HepG2 (cell line): ENCODE data around the gene RIMKLB. TPM values are rescaled to one million over a fixed set of nuclear protein-coding genes. Genes with fewer than 3 reads are reported as not detected.

ENCODE experiments used
- ATAC-seq: fragments of 200-7000 bp; cut with Tn5 transposase; 3 replicates; pipeline ENCODE4 v1.9.1; 2020; ENCODE audit warnings: mild to moderate bottlenecking, moderate library complexity
- BruUV-seq: library from RNA; stranded (reverse); fragments of 400-500 nt; replicated peaks from 2 replicates; lab custom pipeline; 2021; lab: Mats Ljungman, UMichigan
- CTCF ChIA-PET: fragments of 300-600 bp; formaldehyde crosslinking; extraction: SDS; loops from one replicate; lab custom pipeline; 2021; ENCODE audit warnings: low total read pairs, inconsistent platforms, low intra/inter-chr PET ratio; lab: Yijun Ruan, JAX
- POLR2A ChIA-PET: fragments of 350-600 bp; sonication (Branson Sonifier 250); formaldehyde crosslinking; loops from one replicate; lab custom pipeline; 2020; ENCODE audit warnings: antibody characterized with exemption, inconsistent platforms; lab: Yijun Ruan, JAX
- DNase-seq: peaks from one replicate; pipeline ENCODE4 v3.0.0-alpha.2; 2015; ENCODE audit warnings: low spot score
- FAIRE-seq: peaks from 3 replicates; lab custom pipeline; 2011; peaks lifted over from hg19 to GRCh38; lab: Jason Lieb, UNC
- H2AFZ ChIP-seq: one replicate; pipeline ENCODE4 v1.6.1; 2011; ENCODE audit warnings: low read length, inconsistent platforms
- H3K27ac ChIP-seq: fragments of 300-600 bp; 3 replicates; pipeline ENCODE4 v1.8.0; 2011; ENCODE audit warnings: mixed run types, mild to moderate bottlenecking, mixed read lengths, low read length, inconsistent platforms; ENCODE audit not compliant: insufficient read depth; ENCODE audit errors: extremely low read length
- H3K27me3 ChIP-seq, 2 experiments: fragments of 200-600 bp in 1 of 2; 2 replicates in 1 of 2; 3 replicates in 1 of 2; pipeline versions ENCODE4 v1.6.0 to v1.8.0; 2011; ENCODE audit warnings: low read length in 2 of 2, mild to moderate bottlenecking in 2 of 2, moderate library complexity in 2 of 2, inconsistent platforms in 1 of 2; ENCODE audit not compliant: insufficient read depth in 2 of 2, control insufficient read depth in 1 of 2
- H3K36me3 ChIP-seq, 2 experiments: fragments of 200-600 bp in 1 of 2; replicated peaks in 1 of 2; 2 replicates in 1 of 2; 3 replicates in 1 of 2; pipeline versions ENCODE4 v1.5.1 to v1.8.0; 2011; ENCODE audit warnings: low read length in 2 of 2, inconsistent platforms in 1 of 2; ENCODE audit not compliant: insufficient read depth in 2 of 2, control insufficient read depth in 1 of 2
- H3K4me1 ChIP-seq: 2 replicates; pipeline ENCODE4 v1.5.1; 2012; ENCODE audit warnings: low read length, inconsistent platforms; ENCODE audit not compliant: insufficient read depth
- H3K4me2 ChIP-seq: 2 replicates; pipeline ENCODE4 v1.6.0; 2011; ENCODE audit warnings: low read depth, low read length, inconsistent platforms
- H3K4me3 ChIP-seq, 3 experiments: fragments of 200-600 bp in 1 of 3; sonication (generic), shearing (Covaris generic) in 1 of 3; replicated peaks in 1 of 3; 2 replicates each; pipeline ENCODE4 v1.5.1; 2011 to 2016; ENCODE audit warnings: low read length in 3 of 3, inconsistent platforms in 2 of 3, low read depth in 2 of 3, mild to moderate bottlenecking in 2 of 3, control low read depth in 1 of 3, mixed read lengths in 1 of 3; ENCODE audit not compliant: insufficient read depth in 1 of 3
- H3K79me2 ChIP-seq: one replicate; pipeline ENCODE4 v1.6.1; 2011; ENCODE audit warnings: low read length, inconsistent platforms; ENCODE audit not compliant: insufficient read depth
- H3K9ac ChIP-seq: 2 replicates; pipeline ENCODE4 v1.6.0; 2011; ENCODE audit warnings: mild to moderate bottlenecking, low read depth, low read length, inconsistent platforms; ENCODE audit not compliant: insufficient read depth
- H3K9me3 ChIP-seq: 2 replicates; pipeline ENCODE4 v1.5.1; 2012; ENCODE audit warnings: mild to moderate bottlenecking, low read length
- H4K20me1 ChIP-seq: 2 replicates; pipeline ENCODE4 v1.6.0; 2011; ENCODE audit warnings: inconsistent platforms, mild to moderate bottlenecking, low read length, moderate library complexity; ENCODE audit not compliant: insufficient read depth
- CENPX ChIP-seq: sonication (generic); formaldehyde crosslinking; IDR thresholded peaks from 2 replicates; pipeline ENCODE4 v1.9.0; 2021; ENCODE audit warnings: mild to moderate bottlenecking, missing genetic modification reagents, moderate library complexity
- IRX3 ChIP-seq: sonication (generic); formaldehyde crosslinking; IDR thresholded peaks from 2 replicates; pipeline ENCODE4 v1.8.1; 2023; ENCODE audit warnings: mild to moderate bottlenecking, low read depth, missing genetic modification reagents, borderline replicate concordance
- NFYB ChIP-seq: sonication (generic); formaldehyde crosslinking; IDR thresholded peaks from 2 replicates; pipeline ENCODE4 v1.4.0; 2020; ENCODE audit warnings: missing genetic modification reagents
- SRSF1 ChIP-seq: fragments of 200-400 bp; formaldehyde crosslinking; optimal IDR thresholded peaks from 2 replicates; pipeline ENCODE3; 2017; ENCODE audit warnings: mild to moderate bottlenecking, low read depth, low read length, moderate library complexity
- SSRP1 ChIP-seq: IDR thresholded peaks from 2 replicates; pipeline ENCODE4 v1.6.1; 2016; ENCODE audit warnings: control low read depth
- STAG1 ChIP-seq: sonication (generic); formaldehyde crosslinking; IDR thresholded peaks from 2 replicates; pipeline ENCODE4 v1.4.0; 2020; ENCODE audit warnings: missing genetic modification reagents
- TSC22D2 ChIP-seq: sonication (generic); formaldehyde crosslinking; IDR thresholded peaks from 2 replicates; pipeline ENCODE4 v1.5.1; 2020; ENCODE audit warnings: missing genetic modification reagents, mild to moderate bottlenecking, borderline replicate concordance
- USF2 ChIP-seq, 2 experiments: sonication (generic) in 1 of 2; formaldehyde crosslinking in 1 of 2; IDR thresholded peaks; 2 replicates each; pipeline versions ENCODE4 v1.5.1 to v1.6.1; 2011 to 2020; ENCODE audit warnings: borderline replicate concordance in 1 of 2, low read depth in 1 of 2, low read length in 1 of 2, mild to moderate bottlenecking in 1 of 2, missing genetic modification reagents in 1 of 2, moderate library complexity in 1 of 2
- ZBTB14 ChIP-seq: sonication (generic); formaldehyde crosslinking; IDR thresholded peaks from 2 replicates; pipeline ENCODE4 v1.4.0; 2020; ENCODE audit warnings: missing genetic modification reagents
- ZNF296 ChIP-seq: sonication (generic); formaldehyde crosslinking; conservative IDR thresholded peaks from 2 replicates; pipeline ENCODE4 v1.5.0; 2020; ENCODE audit warnings: mild to moderate bottlenecking, missing genetic modification reagents
- ZNF800 ChIP-seq: sonication (generic); formaldehyde crosslinking; IDR thresholded peaks from 2 replicates; pipeline ENCODE4 v1.4.0; 2020; ENCODE audit warnings: missing genetic modification reagents
- WGBS: methylation state at CpG from one replicate; pipeline ENCODE4 v1.1.6; 2017; ENCODE audit warnings: low lambda C conversion rate; 5-methylcytosine and 5-hydroxymethylcytosine counted together
- in situ Hi-C: cut with HindIII; loops from 2 replicates; pipeline ENCODE4 v1.10.0; 2017; ENCODE audit warnings: low pct_unique_long_range_greater_than_20kb; ENCODE audit not compliant: extremely low pct_ligation_motif_present
- intact Hi-C: fragments of 100-400 bp; cut with micrococcal nuclease; formaldehyde crosslinking; loops from one replicate; pipeline ENCODE4 v1.10.0; 2022; ENCODE audit not compliant: unreplicated experiment
- polyA plus RNA-seq, 8 experiments: library from polyadenylated mRNA; depleted of rRNA in 3 of 8; stranded (reverse) in 7 of 8; unstranded in 1 of 8; fragments of >200 nt; fragmentation: Illumina TruSeq in 4 of 8; extraction: Trizol in 4 of 8; gene quantifications; 2 replicates each; pipeline versions ENCODE4 v1.2.1 to v1.2.3, GENCODE V29; 2011 to 2016; ENCODE audit warnings: low read depth in 4 of 8, missing spikeins in 1 of 8, mixed read lengths in 1 of 8; ENCODE audit not compliant: insufficient read depth in 1 of 8
- total RNA-seq, 5 experiments: library from RNA; depleted of rRNA; stranded (reverse); fragments of >200 nt; fragmentation: Illumina TruSeq; extraction: Trizol; gene quantifications; 2 replicates each; pipeline ENCODE4 v1.2.3, GENCODE V29; 2016; ENCODE audit warnings: low read depth in 1 of 5

The RIMKLB gene
- total and polyA plus RNA-seq, 2 of the 13 experiments (the other 11 are each of a cell fraction or from before 2014, with no cell fraction given) = 0.33 to 0.40 TPM

GRCh38 chr12:8779281-8779680, 81.5 kb downstream of the RIMKLB start:
- Histone ChIP-seq H2AFZ (no peak overlapping the region), H3K4me3 (no peak overlapping the region), H4K20me1 (no peaks in the 10 kb centered on the region), H3K79me2 (no peaks in the 10 kb centered on the region), H3K4me1 (no peaks in the 10 kb centered on the region), H3K27ac (no peak overlapping the region), H3K4me2 (no peak overlapping the region), H3K36me3 (no peaks in the 10 kb centered on the region), H3K9me3 (no peaks in the 10 kb centered on the region), H3K9ac (no peak overlapping the region), H3K27me3 (no peaks in the 10 kb centered on the region)
- 76% methylated on average over 4 of the region's 4 CpGs for WGBS
- ChIA-PET POLR2A (no interaction called here), CTCF (interaction anchor here (1.6 kb wide), 1 partner anchor 111 kb away, joined by 4 read pairs; no protein-coding TSS in a partner anchor)
- in situ Hi-C loops = no loop called here
- intact Hi-C loops = no loop called here
- TF ChIP-seq ZNF800 (CRISPR knock-in tag) (no peak), SSRP1 (no peak)
- no peak for DNase-seq
- no peak for ATAC-seq
- no TSS peak for BruUV-seq
- FAIRE-seq = no peak

- no peaks in the 10 kb centered on the region for H3K27me3 ChIP-seq
- H3K4me1 ChIP-seq = no peaks in the 10 kb centered on the region
- no peaks in the 10 kb centered on the region for H3K36me3 ChIP-seq
- H4K20me1 ChIP-seq = no peaks in the 10 kb centered on the region
- FAIRE-seq (no peak), ATAC-seq (no peak), DNase-seq (no peak)
- in situ Hi-C loops (no loop called here), intact Hi-C loops (loop anchor here (2.0 kb wide), 1 partner anchor 111 kb away; no protein-coding TSS in a partner anchor)
- no peak overlapping the region for H3K9ac ChIP-seq
- no peaks in the 10 kb centered on the region for H3K9me3 ChIP-seq
- H2AFZ ChIP-seq = no peak overlapping the region
- H3K79me2 ChIP-seq = no peaks in the 10 kb centered on the region
- H3K4me2 ChIP-seq = no peak overlapping the region
- H3K27ac ChIP-seq = no peak overlapping the region
- no TSS peak for BruUV-seq
- 12% methylated on average over 2 of the region's 2 CpGs for WGBS
- no peak overlapping the region for H3K4me3 ChIP-seq
- ChIA-PET CTCF (interaction anchor here (1.6 kb wide), 1 partner anchor 110 kb away, joined by 4 read pairs; no protein-coding TSS in a partner anchor), POLR2A (no interaction called here)
- TF ChIP-seq IRX3 (CRISPR knock-in tag) (no peak), TSC22D2 (no peak), ZNF296 (CRISPR knock-in tag) (no peak), CENPX (CRISPR knock-in tag) (no peak), USF2 (IDR thresholded peaks at IDR 0.05; ENCODE audit: low read depth, low read length) (no peak), USF2 (CRISPR knock-in tag; IDR thresholded peaks at IDR 0.05; ENCODE audit: borderline replicate concordance) (no peak), ZBTB14 (CRISPR knock-in tag) (no peak), STAG1 (CRISPR knock-in tag) (peak; percentile 27), NFYB (CRISPR knock-in tag) (no peak), SRSF1 (no peak)
These were observed 82.1 kb downstream of the RIMKLB start for GRCh38 chr12:8779862-8780261.
